K562 (cell line): ENCODE data around the gene EPHA4.

Experiments
- CBX8 ChIP-seq: fragments of 200-600 bp; sonication (generic); IDR thresholded peaks from 2 replicates; pipeline ENCODE4 v1.6.1; 2012; ENCODE audit warnings: borderline replicate concordance, mixed run types, low read depth, mild to moderate bottlenecking, moderate library complexity, mixed read lengths, low read length, control low read depth, inconsistent platforms; ENCODE audit not compliant: poor library complexity, severe bottlenecking; ENCODE audit errors: extremely low read depth
- EP300 ChIP-seq: IDR thresholded peaks from 2 replicates; pipeline ENCODE4 v1.6.1; 2012; ENCODE audit warnings: low read length, improper control_type of control experiment
- MAX ChIP-seq: sonication (generic); formaldehyde crosslinking; IDR thresholded peaks from 2 replicates; pipeline ENCODE4 v1.9.0; 2022; ENCODE audit warnings: mild to moderate bottlenecking, missing genetic modification reagents
- PKNOX1 ChIP-seq: fragments of 450-650 bp; IDR thresholded peaks from 2 replicates; pipeline ENCODE4 v1.6.1; 2016
- POLR2A ChIP-seq: fragments of 450-650 bp; conservative IDR thresholded peaks from 2 replicates; pipeline ENCODE4 v1.6.1; 2016
- REST ChIP-seq, 2 experiments: fragments of 450-650 bp; formaldehyde crosslinking in 1 of 2; IDR thresholded peaks; 2 replicates each; pipeline versions ENCODE4 v1.4.0 to v1.6.1; 2014 to 2020; ENCODE audit warnings: mild to moderate bottlenecking in 2 of 2, borderline replicate concordance in 1 of 2, low read depth in 1 of 2
- RFX7 ChIP-seq: fragments of 250-450 bp; sonication (Bioruptor Pico); IDR thresholded peaks from 2 replicates; pipeline ENCODE4 v1.5.1; 2021; ENCODE audit warnings: mild to moderate bottlenecking
- SIN3A ChIP-seq, 2 experiments: fragments of 150-350 bp in 1 of 2; IDR thresholded peaks; 2 replicates each; pipeline ENCODE4 v1.6.1; 2011 to 2016; ENCODE audit warnings: borderline replicate concordance in 2 of 2, low read depth in 2 of 2, low read length in 2 of 2, mild to moderate bottlenecking in 2 of 2, moderate library complexity in 2 of 2; ENCODE audit not compliant: control insufficient read depth in 1 of 2
- ZNF764 ChIP-seq: fragments of 250-450 bp; sonication (Bioruptor Pico); IDR thresholded peaks from 2 replicates; pipeline ENCODE4 v1.4.0; 2020; ENCODE audit warnings: low read depth, mild to moderate bottlenecking, moderate library complexity
- TF ChIP-seq, protein P1 (sequence below): fragments of 150-350 bp; conservative IDR thresholded peaks from 2 replicates; pipeline ENCODE4 v1.6.1; 2014; ENCODE audit warnings: low read length

DNA sequence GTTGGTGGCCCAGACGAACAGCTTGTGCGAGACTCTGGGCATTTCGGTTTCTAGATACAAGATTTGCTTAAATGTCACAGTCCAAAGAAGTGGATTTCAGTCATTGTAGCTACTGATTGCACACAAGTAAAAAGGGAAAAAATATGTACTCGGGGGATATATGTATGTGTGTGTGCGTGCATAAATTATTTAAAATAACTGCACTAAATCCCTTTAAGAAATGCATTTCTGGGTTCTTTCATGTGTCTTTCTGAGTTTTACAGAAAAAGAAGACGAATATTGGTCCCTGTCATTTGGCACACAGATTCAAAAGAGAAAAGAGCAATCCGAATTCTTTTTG is 2.1 kb upstream of the EPHA4 start:
- TF ChIP-seq POLR2A: no peak
- TF ChIP-seq MAX (CRISPR knock-in tag): no peak
- TF ChIP-seq ZNF764 (CRISPR knock-in tag): no peak
- TF ChIP-seq EP300: no peak
- no peak for TF ChIP-seq PKNOX1
- no peak for TF ChIP-seq REST (IDR thresholded peaks at IDR 0.05; ENCODE audit: borderline replicate concordance)
- TF ChIP-seq REST (CRISPR knock-in tag; IDR thresholded peaks at IDR 0.05; ENCODE audit: low read depth): no peak
- TF ChIP-seq SIN3A (IDR thresholded peaks at IDR 0.05; ENCODE audit: borderline replicate concordance in 2 of 2, control insufficient read depth in 1 of 2, low read depth in 2 of 2, low read length in 2 of 2): no peak
- no peak for TF ChIP-seq CBX8
- TF ChIP-seq RFX7: no peak
- TF ChIP-seq, protein P1, sequence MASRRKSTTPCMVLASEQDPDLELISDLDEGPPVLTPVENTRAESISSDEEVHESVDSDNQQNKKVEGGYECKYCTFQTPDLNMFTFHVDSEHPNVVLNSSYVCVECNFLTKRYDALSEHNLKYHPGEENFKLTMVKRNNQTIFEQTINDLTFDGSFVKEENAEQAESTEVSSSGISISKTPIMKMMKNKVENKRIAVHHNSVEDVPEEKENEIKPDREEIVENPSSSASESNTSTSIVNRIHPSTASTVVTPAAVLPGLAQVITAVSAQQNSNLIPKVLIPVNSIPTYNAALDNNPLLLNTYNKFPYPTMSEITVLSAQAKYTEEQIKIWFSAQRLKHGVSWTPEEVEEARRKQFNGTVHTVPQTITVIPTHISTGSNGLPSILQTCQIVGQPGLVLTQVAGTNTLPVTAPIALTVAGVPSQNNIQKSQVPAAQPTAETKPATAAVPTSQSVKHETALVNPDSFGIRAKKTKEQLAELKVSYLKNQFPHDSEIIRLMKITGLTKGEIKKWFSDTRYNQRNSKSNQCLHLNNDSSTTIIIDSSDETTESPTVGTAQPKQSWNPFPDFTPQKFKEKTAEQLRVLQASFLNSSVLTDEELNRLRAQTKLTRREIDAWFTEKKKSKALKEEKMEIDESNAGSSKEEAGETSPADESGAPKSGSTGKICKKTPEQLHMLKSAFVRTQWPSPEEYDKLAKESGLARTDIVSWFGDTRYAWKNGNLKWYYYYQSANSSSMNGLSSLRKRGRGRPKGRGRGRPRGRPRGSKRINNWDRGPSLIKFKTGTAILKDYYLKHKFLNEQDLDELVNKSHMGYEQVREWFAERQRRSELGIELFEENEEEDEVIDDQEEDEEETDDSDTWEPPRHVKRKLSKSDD: no peak
